Trophoblast cell (in vitro differentiated cells and primary cell): ENCODE measurements around the gene CYS1.
A peak's percentile ranks its signal among the peaks of the same experiment; 100 is the strongest.

Experiments
- DNase-seq, 2 donors: peaks; one replicate each; pipeline ENCODE4 v3.0.0-alpha.2; 2016
- H2AFZ ChIP-seq: 2 replicates; pipeline ENCODE4 v1.6.1; 2013; ENCODE audit warnings: low read length, moderate library complexity, mild to moderate bottlenecking; ENCODE audit not compliant: insufficient read depth, poor library complexity
- H2AK5ac ChIP-seq: 2 replicates; pipeline ENCODE4 v1.6.1; 2013; ENCODE audit warnings: mild to moderate bottlenecking, low read length
- H2BK120ac ChIP-seq: 2 replicates; pipeline ENCODE4 v1.6.1; 2013; ENCODE audit warnings: low read length, mild to moderate bottlenecking, moderate library complexity; ENCODE audit not compliant: insufficient read depth, poor library complexity
- H2BK12ac ChIP-seq: 2 replicates; pipeline ENCODE4 v1.6.1; 2013; ENCODE audit warnings: mild to moderate bottlenecking, low read length, moderate library complexity
- H2BK5ac ChIP-seq: 2 replicates; pipeline ENCODE4 v1.6.1; 2013; ENCODE audit warnings: low read length, low read depth, moderate library complexity, mild to moderate bottlenecking; ENCODE audit not compliant: poor library complexity
- H3K14ac ChIP-seq: 2 replicates; pipeline ENCODE4 v1.6.1; 2013; ENCODE audit warnings: mild to moderate bottlenecking, low read length
- H3K18ac ChIP-seq: 2 replicates; pipeline ENCODE4 v1.6.1; 2013; ENCODE audit warnings: mild to moderate bottlenecking, low read length
- H3K23ac ChIP-seq: 2 replicates; pipeline ENCODE4 v1.6.1; 2013; ENCODE audit warnings: low read length
- H3K27ac ChIP-seq: 2 replicates; pipeline ENCODE4 v1.5.1; 2013; ENCODE audit warnings: low read depth, mild to moderate bottlenecking, inconsistent platforms, low read length, moderate library complexity
- H3K27me3 ChIP-seq: 2 replicates; pipeline ENCODE4 v1.6.1; 2013; ENCODE audit warnings: inconsistent platforms, mild to moderate bottlenecking, low read length, moderate library complexity; ENCODE audit not compliant: insufficient read depth
- H3K36me3 ChIP-seq, 2 experiments: 1 replicate in 1 of 2; 2 replicates in 1 of 2; pipeline ENCODE4 v1.6.1; 2013; ENCODE audit warnings: low read length in 2 of 2, mild to moderate bottlenecking in 2 of 2, moderate library complexity in 1 of 2; ENCODE audit not compliant: insufficient read depth in 2 of 2, control insufficient read depth in 1 of 2
- H3K4ac ChIP-seq: 2 replicates; pipeline ENCODE4 v1.6.1; 2013; ENCODE audit warnings: low read depth, mild to moderate bottlenecking, low read length, moderate library complexity
- H3K4me1 ChIP-seq, 2 experiments: 1 replicate in 1 of 2; 2 replicates in 1 of 2; pipeline ENCODE4 v1.6.1; 2013; ENCODE audit warnings: low read length in 2 of 2, mild to moderate bottlenecking in 2 of 2, moderate library complexity in 1 of 2; ENCODE audit not compliant: insufficient read depth in 2 of 2, control insufficient read depth in 1 of 2
- H3K4me2 ChIP-seq: 2 replicates; pipeline ENCODE4 v1.6.1; 2013; ENCODE audit warnings: inconsistent platforms, mild to moderate bottlenecking, low read length, moderate library complexity
- H3K4me3 ChIP-seq: 2 replicates; pipeline ENCODE4 v1.5.1; 2013; ENCODE audit warnings: mild to moderate bottlenecking, low read depth, low read length, inconsistent platforms
- H3K79me1 ChIP-seq: one replicate; pipeline ENCODE4 v1.6.1; 2013; ENCODE audit warnings: low read length
- H3K79me2 ChIP-seq: 2 replicates; pipeline ENCODE4 v1.6.1; 2013; ENCODE audit warnings: low read length, mild to moderate bottlenecking; ENCODE audit not compliant: control insufficient read depth, insufficient read depth, poor library complexity
- H3K9ac ChIP-seq: 2 replicates; pipeline ENCODE4 v1.6.1; 2013; ENCODE audit warnings: mild to moderate bottlenecking, low read length
- H3K9me3 ChIP-seq: 2 replicates; pipeline ENCODE4 v1.6.1; 2013; ENCODE audit warnings: low read depth, mild to moderate bottlenecking, control low read depth, inconsistent platforms, low read length; ENCODE audit not compliant: insufficient read depth
- H4K12ac ChIP-seq: 2 replicates; pipeline ENCODE4 v1.6.1; 2013; ENCODE audit warnings: low read depth, mild to moderate bottlenecking, low read length, moderate library complexity
- H4K8ac ChIP-seq: 2 replicates; pipeline ENCODE4 v1.6.1; 2013; ENCODE audit warnings: low read depth, mild to moderate bottlenecking, low read length, moderate library complexity
- H4K91ac ChIP-seq: one replicate; pipeline ENCODE4 v1.6.1; 2013; ENCODE audit warnings: low read depth, mild to moderate bottlenecking, low read length, moderate library complexity
- WGBS: extraction: QIAGEN DNeasy Blood & Tissue Kit; methylation state at CpG from one replicate; pipeline ENCODE4 v1.1.7; 2013; ENCODE audit warnings: missing lambda C conversion rate; ENCODE audit not compliant: insufficient read length, insufficient coverage; ENCODE audit errors: extremely low coverage; 5-methylcytosine and 5-hydroxymethylcytosine counted together

CYS1 gene

GRCh38 chr2:10028407-10028987 lies 51.7 kb downstream of the CYS1 start:
- H3K27ac ChIP-seq: no peak overlapping the region
- no peak overlapping the region for H3K4me3 ChIP-seq
- peaks cover 13 to 14% of the 10 kb centered on the region in 2 experiments for H3K4me1 ChIP-seq
- peak; percentile 49 to 54 for DNase-seq
- H3K14ac ChIP-seq: no peak overlapping the region
- H3K18ac ChIP-seq: no peak overlapping the region
- no peak overlapping the region for H2BK120ac ChIP-seq
- no peak overlapping the region for H2BK5ac ChIP-seq
- WGBS: no CpG with 5 or more reads among the region's 16 CpGs
- H3K27me3 ChIP-seq: no peaks in the 10 kb centered on the region
- no peak overlapping the region for H4K8ac ChIP-seq
- peaks cover 2% of the 10 kb centered on the region for H3K9me3 ChIP-seq
- H3K79me1 ChIP-seq: peaks cover 8% of the 10 kb centered on the region
- H2BK12ac ChIP-seq: no peak overlapping the region
- H3K4ac ChIP-seq: no peak overlapping the region
- H2AK5ac ChIP-seq: no peak overlapping the region
- H4K91ac ChIP-seq: peak overlapping the region; percentile 8
- no peak overlapping the region for H3K4me2 ChIP-seq
- no peaks in the 10 kb centered on the region for H3K79me2 ChIP-seq
- H3K23ac ChIP-seq: no peak overlapping the region
- no peak overlapping the region for H2AFZ ChIP-seq
- H3K36me3 ChIP-seq: no peaks in the 10 kb centered on the region
- no peak overlapping the region for H4K12ac ChIP-seq
- no peak overlapping the region for H3K9ac ChIP-seq

- DNase-seq: no peak
- H2BK120ac ChIP-seq: peak overlapping the region; percentile 80
- peak overlapping the region; percentile 50 for H3K14ac ChIP-seq
- peak overlapping the region; percentile 55 for H4K91ac ChIP-seq
- no peak overlapping the region for H3K23ac ChIP-seq
- H2BK5ac ChIP-seq: peak overlapping the region; percentile 38
- no peak overlapping the region for H3K4me3 ChIP-seq
- H3K4me1 ChIP-seq: peaks cover 13 to 14% of the 10 kb centered on the region in 2 experiments
- peak overlapping the region; percentile 61 for H2AFZ ChIP-seq
- no peak overlapping the region for H3K9ac ChIP-seq
- H3K27ac ChIP-seq: no peak overlapping the region
- no peak overlapping the region for H4K12ac ChIP-seq
- H3K4ac ChIP-seq: peak overlapping the region; percentile 1
- peak overlapping the region; percentile 18 for H2BK12ac ChIP-seq
- H3K4me2 ChIP-seq: no peak overlapping the region
- H3K79me1 ChIP-seq: peaks cover 8% of the 10 kb centered on the region
- H3K36me3 ChIP-seq: no peaks in the 10 kb centered on the region
- H4K8ac ChIP-seq: no peak overlapping the region
- peak overlapping the region; percentile 7 for H2AK5ac ChIP-seq
- peak overlapping the region; percentile 3 for H3K18ac ChIP-seq
- H3K27me3 ChIP-seq: no peaks in the 10 kb centered on the region
- WGBS: no CpG with 5 or more reads among the region's 16 CpGs
- H3K9me3 ChIP-seq: peaks cover 2% of the 10 kb centered on the region
- H3K79me2 ChIP-seq: no peaks in the 10 kb centered on the region
These were observed 52.4 kb downstream of the CYS1 start for GRCh38 chr2:10027660-10028330.

GRCh38 chr2:10026940-10027569 lies 53.2 kb downstream of the CYS1 start:
- Histone ChIP-seq H3K9me3 (peaks cover 2% of the 10 kb centered on the region), H4K91ac (peak overlapping the region; percentile 55), H4K12ac (no peak overlapping the region), H3K23ac (no peak overlapping the region), H3K27ac (no peak overlapping the region), H2AFZ (no peak overlapping the region), H2AK5ac (peak overlapping the region; percentile 39), H3K14ac (no peak overlapping the region), H4K8ac (no peak overlapping the region), H3K9ac (no peak overlapping the region), H2BK12ac (peak overlapping the region; percentile 18), H3K4ac (no peak overlapping the region), H3K4me2 (no peak overlapping the region), H3K4me1 (peaks cover 16 to 17% of the 10 kb centered on the region in 2 experiments), H3K79me1 (peaks cover 8% of the 10 kb centered on the region), H3K79me2 (no peaks in the 10 kb centered on the region), H3K36me3 (no peaks in the 10 kb centered on the region), H2BK120ac (no peak overlapping the region), H2BK5ac (no peak overlapping the region), H3K4me3 (no peak overlapping the region), H3K18ac (no peak overlapping the region), H3K27me3 (no peaks in the 10 kb centered on the region)
- no peak for DNase-seq
- WGBS: no CpG with 5 or more reads among the region's 8 CpGs

- Histone ChIP-seq H3K4me2 (no peak overlapping the region), H3K79me1 (peaks cover 9% of the 10 kb centered on the region), H3K9ac (no peak overlapping the region), H3K4me1 (peaks cover 8 to 9% of the 10 kb centered on the region in 2 experiments), H3K4ac (no peak overlapping the region), H3K18ac (peak overlapping the region; percentile 24), H3K9me3 (no peaks in the 10 kb centered on the region), H4K12ac (no peak overlapping the region), H4K8ac (no peak overlapping the region), H3K36me3 (no peaks in the 10 kb centered on the region), H2BK5ac (peak overlapping the region; percentile 10), H3K79me2 (no peaks in the 10 kb centered on the region), H3K23ac (no peak overlapping the region), H2BK120ac (peak overlapping the region; percentile 28), H3K27me3 (no peaks in the 10 kb centered on the region), H3K4me3 (no peak overlapping the region), H2AK5ac (no peak overlapping the region), H3K14ac (no peak overlapping the region), H3K27ac (no peak overlapping the region), H4K91ac (peak overlapping the region; percentile 15), H2AFZ (no peak overlapping the region), H2BK12ac (no peak overlapping the region)
- DNase-seq: no peak
- WGBS: no CpG with 5 or more reads among the region's 10 CpGs
These were observed 57.1 kb downstream of the CYS1 start for GRCh38 chr2:10022966-10023662.
